Peyer's patch (tissue), 4 donors: Measurements from ENCODE around the gene GLT6D1.

ENCODE experiments used
- CTCF ChIP-seq, 6 experiments: fragments of 450-650 bp in 4 of 6; fragments of 200-600 bp in 2 of 6; sonication (generic) in 1 of 6; IDR thresholded peaks; one replicate each; pipeline ENCODE4 v1.5.1; 2017 to 2019; ENCODE audit warnings: antibody characterized with exemption in 6 of 6, mild to moderate bottlenecking in 3 of 6, moderate library complexity in 1 of 6
- POLR2A ChIP-seq, 2 donors: fragments of 450-650 bp; IDR thresholded peaks; one replicate each; pipeline ENCODE4 v1.5.1; 2017; ENCODE audit warnings: antibody characterized with exemption in 2 of 2, mild to moderate bottlenecking in 2 of 2, moderate library complexity in 2 of 2

DNA sequence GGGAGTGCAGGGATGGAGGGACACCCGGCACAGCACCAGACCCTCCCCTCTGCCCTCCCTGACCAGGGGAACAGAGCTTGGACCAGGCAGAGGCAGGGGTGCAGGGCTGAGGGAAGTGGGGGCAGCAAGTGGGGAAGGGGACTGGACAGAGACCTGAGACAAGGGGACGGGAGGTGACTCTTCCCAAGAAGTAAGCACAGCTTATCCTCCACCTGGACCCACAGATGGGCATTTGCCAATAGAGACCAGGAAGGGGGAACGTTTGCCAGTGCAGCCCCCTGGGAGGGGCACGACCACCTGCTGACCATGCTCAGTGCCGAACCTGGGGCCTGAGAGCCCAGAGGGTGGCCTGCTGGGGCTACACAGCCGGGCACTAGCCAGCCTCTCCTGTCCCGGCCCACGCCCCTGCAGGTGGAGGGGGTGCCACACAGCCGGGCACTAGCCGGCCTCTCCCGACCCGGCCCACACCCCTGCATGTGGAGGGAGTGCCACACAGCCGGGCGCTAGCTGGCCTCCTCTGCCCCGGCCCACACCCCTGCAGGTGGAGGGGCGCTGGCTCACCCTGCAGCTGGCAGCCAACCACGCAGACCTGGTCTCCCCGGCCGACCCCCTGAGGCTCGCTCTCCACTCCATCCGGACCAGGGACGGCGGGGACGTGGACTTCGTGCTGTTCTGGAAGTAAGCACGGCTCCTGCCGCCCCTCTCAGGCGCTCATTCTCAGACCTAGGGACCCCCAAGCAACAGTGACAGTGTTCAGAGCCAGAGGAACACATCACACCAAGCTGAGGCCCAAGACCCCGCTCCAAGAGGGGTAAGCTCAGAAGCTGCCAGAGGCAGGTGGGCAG is 24.3 kb downstream of the GLT6D1 start:
- TF ChIP-seq CTCF (IDR thresholded peaks at IDR 0.05) (no peak), POLR2A (IDR thresholded peaks at IDR 0.05) (no peak)
